Endothelial cell of umbilical vein (primary cell): ENCODE measurements around the gene VEPH1.

Source experiments
- CTCF ChIP-seq, 2 donors: IDR thresholded peaks; 1 replicate in 1 of 2; 2 replicates in 1 of 2; pipeline ENCODE4 v1.5.1; 2011; ENCODE audit warnings: low read length in 2 of 2, mild to moderate bottlenecking in 2 of 2, moderate library complexity in 2 of 2, control low read depth in 1 of 2, inconsistent platforms in 1 of 2, low read depth in 1 of 2; ENCODE audit not compliant: insufficient read depth in 1 of 2; ENCODE audit errors: extremely low read depth in 1 of 2
- EZH2 ChIP-seq: IDR thresholded peaks from 2 replicates; pipeline ENCODE4 v1.6.1; 2012; ENCODE audit warnings: borderline replicate concordance, low read depth, mild to moderate bottlenecking, moderate library complexity, low read length, inconsistent platforms; ENCODE audit not compliant: severe bottlenecking
- GATA2 ChIP-seq: IDR thresholded peaks from 2 replicates; pipeline ENCODE4 v1.7.0; 2011; ENCODE audit warnings: low read depth, mild to moderate bottlenecking, moderate library complexity, mixed read lengths, low read length; ENCODE audit not compliant: insufficient read length, insufficient read depth
- JUN ChIP-seq: IDR thresholded peaks from 2 replicates; pipeline ENCODE4 v1.6.1; 2011; ENCODE audit warnings: borderline replicate concordance, low read depth; ENCODE audit not compliant: insufficient read length, insufficient read depth
- MAX ChIP-seq: IDR thresholded peaks from 2 replicates; pipeline ENCODE4 v1.6.1; 2011; ENCODE audit not compliant: insufficient read depth, insufficient read length
- MYC ChIP-seq: IDR thresholded peaks from one replicate; pipeline ENCODE4 v1.6.1; 2011; ENCODE audit warnings: mild to moderate bottlenecking, low read depth, low read length
- POLR2A ChIP-seq: IDR thresholded peaks from 2 replicates; pipeline ENCODE4 v1.6.1; 2012; ENCODE audit warnings: low read depth, mild to moderate bottlenecking, control low read depth, low read length
- POLR2AphosphoS5 ChIP-seq: IDR thresholded peaks from 2 replicates; pipeline ENCODE4 v1.6.1; 2012; ENCODE audit warnings: low read depth, mild to moderate bottlenecking, control low read depth, low read length, moderate library complexity; ENCODE audit not compliant: insufficient read depth

DNA sequence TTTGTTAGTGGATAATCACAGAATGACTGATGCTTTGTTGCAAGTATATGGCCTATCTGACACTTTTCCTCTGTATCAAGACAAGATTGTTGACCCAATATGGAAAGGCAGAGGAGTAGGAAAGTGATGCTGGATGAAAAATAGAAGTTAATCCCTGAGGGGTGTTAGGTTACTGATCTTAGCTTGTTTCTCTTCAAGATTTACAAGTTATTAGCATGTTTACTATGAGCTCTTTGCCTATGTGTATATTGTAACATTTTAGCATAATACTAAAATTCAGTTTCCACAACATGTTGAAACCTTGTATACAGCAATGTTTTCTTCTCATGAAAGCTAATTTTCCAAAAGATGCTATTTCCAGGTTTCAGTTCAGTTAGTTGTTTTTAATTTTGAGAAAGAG, 222.9 kb downstream of the VEPH1 start:
- TF ChIP-seq CTCF (IDR thresholded peaks at IDR 0.05; ENCODE audit: extremely low read depth in 1 of 2, insufficient read depth in 1 of 2, low read depth in 1 of 2, low read length in 2 of 2) = no peak
- TF ChIP-seq EZH2 = no peak
- no peak for TF ChIP-seq POLR2A
- TF ChIP-seq POLR2AphosphoS5 = no peak
- no peak for TF ChIP-seq GATA2
- no peak for TF ChIP-seq MYC
- no peak for TF ChIP-seq MAX
- no peak for TF ChIP-seq JUN
